Measurements from ENCODE around the gene KCNS1. TPM values are rescaled to one million over a fixed set of nuclear protein-coding genes. Genes with fewer than 3 reads are reported as not detected.

Gene KCNS1
- total RNA-seq, 1 experiment from 2014 or later = 0.98 TPM

DNA sequence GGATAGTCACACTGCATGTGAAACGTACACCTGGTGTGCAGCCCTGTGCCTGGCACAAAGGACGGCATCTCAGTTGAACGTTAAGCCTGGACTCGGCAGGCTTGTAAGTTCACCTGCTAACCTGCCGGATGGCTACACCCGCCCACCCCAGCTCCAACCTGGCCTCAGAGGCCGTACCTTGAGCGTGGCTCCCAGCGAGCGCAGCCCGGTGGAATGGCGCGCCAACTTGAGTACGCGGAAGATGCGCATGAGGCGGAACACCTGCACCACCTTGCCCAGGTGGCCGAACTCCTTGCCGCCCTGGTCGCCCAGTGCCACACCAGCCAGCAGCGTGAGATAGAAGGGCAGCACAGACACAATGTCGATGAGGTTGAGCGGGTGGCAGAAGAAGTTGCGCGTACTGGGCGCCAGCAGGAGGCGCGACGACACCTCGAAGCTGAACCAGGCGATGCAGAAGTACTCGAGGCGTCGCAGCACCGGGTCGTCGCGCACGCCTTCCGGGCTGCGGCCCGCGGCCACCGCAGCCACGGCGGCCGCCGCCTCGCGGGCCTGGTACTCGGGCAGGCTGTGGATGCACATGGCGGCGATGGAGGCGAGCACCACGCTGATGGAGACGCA is 3.3 kb downstream of the KCNS1 start:
- peak; percentile 50 for DNase-seq
- no peaks in the 10 kb centered on the region for H3K79me2 ChIP-seq (ENCODE audit: insufficient read depth, low read length)
- no peak overlapping the region for H2BK120ac ChIP-seq (ENCODE audit: low read depth, low read length, poor library complexity, severe bottlenecking)
- Mint-ChIP-seq H3K36me3 (ENCODE audit: insufficient read depth in 1 of 3, low read depth in 3 of 3) (peaks cover 2 to 4% (median 2%) of the 10 kb centered on the region in 3 experiments; a peak in 5 of 7 replicates), H3K27me3 (ENCODE audit: low read depth) (peaks cover 50% of the 10 kb centered on the region), H3K4me3 (no peak overlapping the region), H3K9me3 (peaks cover 0 to 4% of the 10 kb centered on the region in 2 experiments; a peak in 2 of 5 replicates), H3K4me1 (peaks cover 11% of the 10 kb centered on the region in 2 experiments), H3K27ac (no peak overlapping the region)
- no peak overlapping the region for H2BK12ac ChIP-seq (ENCODE audit: insufficient read length, low read depth, low read length)
- H3K4me2 ChIP-seq (ENCODE audit: insufficient read depth, insufficient read length, low read length) = no peak overlapping the region
- H3K14ac ChIP-seq (ENCODE audit: insufficient read depth, low read length) = no peak overlapping the region
- no peak overlapping the region for H4K5ac ChIP-seq (ENCODE audit: insufficient read length, low read depth, low read length)
- TF ChIP-seq, protein P1, sequence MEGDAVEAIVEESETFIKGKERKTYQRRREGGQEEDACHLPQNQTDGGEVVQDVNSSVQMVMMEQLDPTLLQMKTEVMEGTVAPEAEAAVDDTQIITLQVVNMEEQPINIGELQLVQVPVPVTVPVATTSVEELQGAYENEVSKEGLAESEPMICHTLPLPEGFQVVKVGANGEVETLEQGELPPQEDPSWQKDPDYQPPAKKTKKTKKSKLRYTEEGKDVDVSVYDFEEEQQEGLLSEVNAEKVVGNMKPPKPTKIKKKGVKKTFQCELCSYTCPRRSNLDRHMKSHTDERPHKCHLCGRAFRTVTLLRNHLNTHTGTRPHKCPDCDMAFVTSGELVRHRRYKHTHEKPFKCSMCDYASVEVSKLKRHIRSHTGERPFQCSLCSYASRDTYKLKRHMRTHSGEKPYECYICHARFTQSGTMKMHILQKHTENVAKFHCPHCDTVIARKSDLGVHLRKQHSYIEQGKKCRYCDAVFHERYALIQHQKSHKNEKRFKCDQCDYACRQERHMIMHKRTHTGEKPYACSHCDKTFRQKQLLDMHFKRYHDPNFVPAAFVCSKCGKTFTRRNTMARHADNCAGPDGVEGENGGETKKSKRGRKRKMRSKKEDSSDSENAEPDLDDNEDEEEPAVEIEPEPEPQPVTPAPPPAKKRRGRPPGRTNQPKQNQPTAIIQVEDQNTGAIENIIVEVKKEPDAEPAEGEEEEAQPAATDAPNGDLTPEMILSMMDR (conservative IDR thresholded peaks at IDR 0.05) = no peak
- no peaks in the 10 kb centered on the region for H3K23me2 ChIP-seq (ENCODE audit: insufficient read length, low read depth, low read length, poor library complexity, severe bottlenecking)
- no peaks in the 10 kb centered on the region for H3K79me1 ChIP-seq (ENCODE audit: insufficient read depth, low read depth, low read length, poor library complexity, severe bottlenecking)
- no peak overlapping the region for H2BK20ac ChIP-seq (ENCODE audit: low read depth, low read length, poor library complexity, severe bottlenecking)
- no peak overlapping the region for H2BK5ac ChIP-seq (ENCODE audit: insufficient read length, low read length)
- H3K9me3 ChIP-seq (ENCODE audit: control insufficient read depth, low read depth, low read length) = no peaks in the 10 kb centered on the region
- no peak overlapping the region for H3K4ac ChIP-seq (ENCODE audit: low read depth, low read length)
- no peak overlapping the region for H2BK15ac ChIP-seq (ENCODE audit: low read depth, low read length)
- no peak overlapping the region for H4K91ac ChIP-seq (ENCODE audit: insufficient read length, low read depth, low read length)
- no peak overlapping the region for H3K23ac ChIP-seq (ENCODE audit: insufficient read length, low read depth, low read length)
- no peak overlapping the region for H3T11ph ChIP-seq (ENCODE audit: low read length)
- H3K56ac ChIP-seq (ENCODE audit: insufficient read length, low read depth, low read length) = no peak overlapping the region
- H3K27ac ChIP-seq (ENCODE audit: insufficient read length, low read depth, low read length) = no peak overlapping the region
- no peak overlapping the region for H2AK5ac ChIP-seq (ENCODE audit: insufficient read length, low read length)
- no peak overlapping the region for H3K9ac ChIP-seq (ENCODE audit: extremely low read depth, insufficient read length, low read length)
- WGBS (ENCODE audit: extremely low coverage, insufficient read length, low lambda C conversion rate) = no CpG with 5 or more reads among the region's 56 CpGs
- no peaks in the 10 kb centered on the region; the same call in 1 of the 2 replicates for H3K27me3 ChIP-seq (ENCODE audit: insufficient read depth, low read length)
- H3K4me1 ChIP-seq (ENCODE audit: insufficient read depth, low read length) = no peaks in the 10 kb centered on the region; the same call in 1 of the 2 replicates
- no peak overlapping the region for H2AFZ ChIP-seq (ENCODE audit: low read length)
- H4K8ac ChIP-seq (replicated peaks; ENCODE audit: insufficient read length, low read depth, low read length) = no peak overlapping the region
- no peaks in the 10 kb centered on the region for H4K20me1 ChIP-seq (ENCODE audit: control insufficient read depth, insufficient read depth, insufficient read length)
- no peak overlapping the region for H3K18ac ChIP-seq (ENCODE audit: insufficient read length, low read depth, low read length)
